Activated gamma-delta T cell treated with anti-CD3 and anti-CD28 coated beads, Interleukin-2, amount 50 U/mL, for 16 hours (primary cell): ENCODE measurements around the gene APOH.

ENCODE experiments used
- DNase-seq: peaks from one replicate; pipeline ENCODE4 v3.0.0-alpha.2; 2020; ENCODE audit warnings: low read depth

APOH gene

GRCh38 chr17:66235377-66235994 lies 6.3 kb upstream of the APOH start:
- no peak for DNase-seq

DNA sequence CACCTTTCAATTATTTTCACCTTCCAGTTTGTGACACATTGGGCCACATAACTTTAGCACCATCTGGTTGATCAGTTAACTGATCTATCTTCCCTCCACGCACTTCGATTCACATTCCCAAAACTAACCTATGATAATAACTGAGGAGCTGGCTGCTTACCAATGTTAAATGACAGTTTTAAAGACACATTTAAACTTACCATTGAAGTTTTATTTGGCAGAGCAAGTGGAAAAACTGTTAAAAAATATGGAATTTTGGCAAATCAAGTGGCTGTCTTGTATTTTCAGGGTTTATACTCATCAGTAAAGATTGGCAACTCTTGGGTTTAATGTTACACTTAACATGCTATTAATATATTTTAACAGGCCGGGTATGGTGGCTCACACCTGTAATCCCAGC lies 5.4 kb upstream of the APOH start:
- no peak for DNase-seq

DNA sequence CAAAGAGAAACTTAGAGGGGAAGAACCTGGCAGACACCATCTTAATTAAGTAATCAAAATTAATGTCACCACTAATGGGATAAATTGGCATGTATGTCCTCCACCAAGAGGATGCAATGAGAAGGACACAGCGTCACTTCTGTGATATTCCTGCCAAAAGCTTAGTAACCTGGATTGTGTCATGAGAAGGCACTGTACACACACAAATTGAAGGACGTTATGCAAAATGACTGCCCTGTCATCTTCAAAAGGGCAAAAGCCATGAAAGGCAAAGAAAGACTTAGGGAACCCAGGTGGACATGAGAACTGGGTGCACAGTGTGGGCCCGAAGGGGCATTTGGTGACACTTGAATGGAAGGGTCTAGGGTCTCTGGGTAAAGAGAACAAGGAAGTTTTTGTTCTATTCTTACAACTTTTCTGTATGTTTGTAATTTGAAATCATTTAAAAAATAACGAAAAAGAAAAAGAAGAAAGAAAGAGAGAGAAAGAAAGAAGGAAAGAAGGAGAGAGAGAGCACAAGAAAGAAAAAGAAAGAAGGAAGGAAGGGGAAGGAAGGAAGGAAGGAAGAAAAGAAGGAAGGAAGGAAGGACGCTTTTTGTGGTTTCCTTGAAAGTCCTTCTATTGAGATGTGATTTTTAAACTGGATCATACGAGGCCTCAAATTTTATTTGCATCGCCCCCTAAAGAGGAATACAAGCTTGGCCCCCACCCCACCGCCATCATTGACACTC lies 4.0 kb upstream of the APOH start:
- no peak for DNase-seq

GRCh38 chr17:66230922-66231591 lies 1.8 kb upstream of the APOH start:
- DNase-seq, result no peak

- DNase-seq, result no peak
Measured at GRCh38 chr17:66229783-66230538, 746 bp upstream of the APOH start.

GRCh38 chr17:66227212-66228045 lies 1.8 kb downstream of the APOH start:
- DNase-seq, result no peak

DNA sequence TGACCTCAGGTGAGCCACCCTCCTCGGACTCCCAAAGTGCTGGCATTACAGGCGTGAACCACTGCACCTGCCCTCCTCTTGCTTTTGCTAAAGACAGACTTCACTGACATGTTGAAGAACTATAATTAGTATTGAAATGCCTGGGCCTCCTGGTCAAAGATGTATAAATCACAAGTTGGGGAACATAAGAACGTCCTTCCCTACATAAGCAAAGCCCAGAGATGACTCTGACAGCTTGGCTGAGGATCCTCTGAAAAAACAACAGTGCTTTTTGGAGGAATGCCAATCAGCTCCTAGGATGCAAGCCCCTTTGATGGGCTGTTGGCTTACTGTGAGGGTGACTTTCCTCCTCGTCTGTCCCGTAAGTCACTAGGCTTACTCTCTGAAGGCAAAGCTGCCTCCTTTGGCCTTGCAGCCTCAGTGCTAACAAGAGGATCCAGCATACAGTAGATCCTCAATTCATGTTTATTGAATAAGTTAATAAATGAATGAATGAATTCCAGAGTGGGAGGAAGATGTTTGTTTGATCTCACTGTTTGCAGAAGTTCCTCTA lies 6.3 kb downstream of the APOH start:
- DNase-seq, result no peak

- no peak for DNase-seq
Measured at GRCh38 chr17:66221755-66222530, 7.3 kb downstream of the APOH start.

- no peak for DNase-seq
Measured at GRCh38 chr17:66221343-66221742, 7.9 kb downstream of the APOH start.

DNA sequence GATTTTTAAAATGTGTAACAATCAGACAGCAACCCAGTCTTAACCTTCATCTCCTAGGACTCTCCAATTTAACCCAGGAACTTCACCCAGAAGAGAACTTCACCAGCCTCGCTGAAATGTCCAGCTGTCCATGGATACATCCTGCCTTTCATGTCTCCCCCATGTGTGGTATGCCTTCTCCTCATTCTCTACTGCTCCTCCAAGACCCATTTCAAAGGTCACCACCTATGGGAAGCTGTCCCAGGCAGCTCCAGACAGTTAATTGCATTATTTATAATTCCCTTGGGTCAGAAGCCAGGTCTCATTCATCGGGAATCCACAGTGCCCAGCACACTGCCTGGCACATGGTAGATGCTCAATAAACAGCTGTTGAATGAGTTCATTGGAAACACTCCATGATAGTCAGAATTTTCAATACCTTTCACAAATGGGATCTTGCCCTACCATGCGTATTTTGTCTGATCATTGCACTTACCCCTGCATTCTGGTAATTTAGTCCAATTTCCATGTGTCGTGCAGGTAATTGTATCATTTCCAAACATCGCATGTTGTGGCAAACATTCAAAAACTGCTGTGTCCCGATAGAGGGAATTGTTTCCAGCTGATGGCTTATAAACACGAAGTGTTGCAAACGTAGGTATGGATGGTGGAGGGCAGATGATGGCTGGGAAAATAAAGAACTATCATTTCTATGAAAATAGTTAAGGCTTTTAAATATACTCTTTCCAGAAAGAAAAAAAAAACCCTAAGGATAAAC lies 9.0 kb downstream of the APOH start:
- DNase-seq, result no peak

GRCh38 chr17:66215529-66215911 lies 13.7 kb downstream of the APOH start:
- no peak for DNase-seq

DNA sequence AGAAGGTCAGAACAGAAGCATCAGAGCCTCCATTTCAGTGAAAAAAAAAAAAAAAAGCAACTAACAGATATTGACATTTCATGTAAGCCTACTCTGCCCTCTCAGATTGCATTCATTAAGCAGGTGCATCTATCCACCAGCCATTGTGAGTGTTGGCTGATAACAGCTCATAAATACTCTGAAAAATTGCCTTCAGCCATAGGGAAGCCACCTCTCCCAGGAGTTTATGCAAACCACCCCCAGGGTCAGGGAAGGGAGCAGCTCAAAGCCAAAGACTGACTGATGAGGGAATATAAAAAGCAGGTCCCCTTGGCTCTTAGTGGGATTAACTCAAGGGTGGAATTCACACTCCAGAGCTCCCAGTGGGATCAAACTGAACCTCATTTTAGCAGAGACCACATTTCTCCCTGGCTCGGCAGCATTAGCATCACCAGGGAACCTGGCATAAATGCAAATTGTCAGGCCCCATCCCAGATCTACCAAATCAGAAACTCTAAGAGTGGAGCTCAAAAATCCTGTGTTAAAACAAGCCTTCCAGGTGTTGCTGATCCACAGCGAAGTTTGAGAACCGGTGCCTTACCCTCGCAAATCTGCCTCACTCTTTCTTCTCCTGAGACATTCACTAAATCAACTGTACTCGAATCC lies 14.2 kb downstream of the APOH start:
- DNase-seq, result no peak

GRCh38 chr17:66211047-66211810 lies 18.0 kb downstream of the APOH start:
- DNase-seq, result no peak

GRCh38 chr17:66210208-66210574 lies 19.0 kb downstream of the APOH start:
- no peak for DNase-seq

- no peak for DNase-seq
Measured at GRCh38 chr17:66207936-66208335, 21.3 kb downstream of the APOH start.

DNA sequence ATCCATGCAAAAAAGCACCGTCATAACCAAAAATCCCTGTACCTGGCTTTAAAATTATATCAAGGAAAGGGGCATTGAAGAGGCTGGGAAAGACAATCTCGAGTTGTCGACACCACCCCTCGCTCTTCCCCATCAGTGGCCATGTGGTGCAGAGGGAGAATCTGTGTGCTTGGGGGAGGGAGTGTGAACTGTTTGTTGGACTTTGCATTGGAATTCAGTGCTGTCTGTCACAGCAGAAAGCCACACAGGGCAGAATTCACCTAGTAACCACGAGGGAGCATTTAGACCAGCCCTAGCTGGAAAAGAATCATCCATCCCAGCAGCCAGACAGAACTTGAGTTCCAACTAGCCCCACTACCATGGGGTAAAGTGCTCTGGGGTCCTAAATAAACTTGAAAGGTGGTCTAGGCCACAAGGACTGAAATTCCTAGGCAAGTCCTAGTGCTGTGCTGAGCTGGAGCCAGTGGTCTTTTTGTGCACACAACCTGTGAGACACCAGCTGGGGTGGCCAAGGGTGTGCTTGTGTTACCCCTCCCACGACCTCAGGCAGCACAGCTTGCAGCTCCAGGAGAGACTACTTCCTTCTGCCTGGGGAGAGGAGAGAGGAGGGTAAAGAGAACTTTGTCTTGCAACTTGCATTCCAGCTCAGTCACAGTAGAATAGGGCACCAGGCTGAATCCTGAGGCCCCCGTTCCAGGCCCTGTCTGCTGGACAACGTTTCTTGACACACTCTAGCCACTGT lies 25.8 kb downstream of the APOH start:
- no peak for DNase-seq

GRCh38 chr17:66200685-66201092 lies 28.5 kb downstream of the APOH start:
- no peak for DNase-seq

- no peak for DNase-seq
Measured at GRCh38 chr17:66198242-66198641, 31.0 kb downstream of the APOH start.
